ENCODE measurements around the gene KCNK5. TPM values are rescaled to one million over a fixed set of nuclear protein-coding genes. Genes with fewer than 3 reads are reported as not detected.

Gene KCNK5
- total RNA-seq, 2 experiments from 2014 or later: 0.30 to 0.47 TPM

GRCh38 chr6:39189131-39189530 lies 40.1 kb downstream of the KCNK5 start:
- H3K27ac Mint-ChIP-seq: no peak overlapping the region

GRCh38 chr6:39188571-39188970 lies 40.7 kb downstream of the KCNK5 start:
- intact Hi-C loops (cut with DNase I, micrococcal nuclease): no loop called here
- no peak for TF ChIP-seq CTCF (IDR thresholded peaks at IDR 0.05)
- H3K27me3 Mint-ChIP-seq: no peaks in the 10 kb centered on the region

More at GRCh38 chr6:39189131-39189530, 40.1 kb downstream of the KCNK5 start:
- DNase-seq: no peak
- Histone ChIP-seq H3K4me3 (ENCODE audit: low read length) (no peak overlapping the region), H3K4me1 (ENCODE audit: insufficient read depth, low read length) (peaks cover 7% of the 10 kb centered on the region), H3K27ac (ENCODE audit: low read depth in 1 of 2, low read length in 2 of 2) (no peak overlapping the region), H3K36me3 (ENCODE audit: insufficient read depth, low read length) (no peaks in the 10 kb centered on the region), H3K27me3 (ENCODE audit: control insufficient read depth in 1 of 2, insufficient read depth in 2 of 2, low read length in 2 of 2) (no peaks in the 10 kb centered on the region), H3K9me3 (ENCODE audit: control insufficient read depth in 1 of 2, insufficient read depth in 1 of 2, low read length in 2 of 2) (no peaks in the 10 kb centered on the region)
- intact Hi-C loops (cut with DNase I, micrococcal nuclease): no loop called here
- ChIA-PET CTCF (no interaction called here), POLR2A (no interaction called here)
- no peaks in the 10 kb centered on the region for H3K27me3 Mint-ChIP-seq
- no peaks in the 10 kb centered on the region for H3K36me3 Mint-ChIP-seq (ENCODE audit: low read depth)
- no peak overlapping the region for H3K4me3 Mint-ChIP-seq
- no peak for TF ChIP-seq CTCF (IDR thresholded peaks at IDR 0.05)
- no peaks in the 10 kb centered on the region for H3K9me3 Mint-ChIP-seq
- no peak for ATAC-seq (ENCODE audit: poor library complexity)
- H3K4me1 Mint-ChIP-seq (ENCODE audit: low read depth): peaks cover 6% of the 10 kb centered on the region

GRCh38 chr6:39188098-39188450 lies 41.2 kb downstream of the KCNK5 start:
- Mint-ChIP-seq H3K27me3 (no peaks in the 10 kb centered on the region), H3K9me3 (no peaks in the 10 kb centered on the region), H3K36me3 (ENCODE audit: low read depth) (no peaks in the 10 kb centered on the region), H3K4me1 (ENCODE audit: low read depth) (peaks cover 6% of the 10 kb centered on the region), H3K27ac (no peak overlapping the region), H3K4me3 (no peak overlapping the region)
- DNase-seq (no peak), ATAC-seq (ENCODE audit: poor library complexity) (no peak)
- intact Hi-C loops (cut with DNase I, micrococcal nuclease): no loop called here
- Histone ChIP-seq H3K36me3 (ENCODE audit: insufficient read depth, low read length) (no peaks in the 10 kb centered on the region), H3K27me3 (ENCODE audit: control insufficient read depth in 1 of 2, insufficient read depth in 2 of 2, low read length in 2 of 2) (no peaks in the 10 kb centered on the region), H3K9me3 (ENCODE audit: control insufficient read depth in 1 of 2, insufficient read depth in 1 of 2, low read length in 2 of 2) (no peaks in the 10 kb centered on the region), H3K27ac (ENCODE audit: low read depth in 1 of 2, low read length in 2 of 2) (no peak overlapping the region), H3K4me3 (ENCODE audit: low read length) (no peak overlapping the region), H3K4me1 (ENCODE audit: insufficient read depth, low read length) (peaks cover 7% of the 10 kb centered on the region)
- ChIA-PET POLR2A (no interaction called here), CTCF (no interaction called here)
- no peak for TF ChIP-seq CTCF (IDR thresholded peaks at IDR 0.05)

More at GRCh38 chr6:39188571-39188970, 40.7 kb downstream of the KCNK5 start:
- Histone ChIP-seq H3K9me3 (ENCODE audit: control insufficient read depth in 1 of 2, insufficient read depth in 1 of 2, low read length in 2 of 2) (no peaks in the 10 kb centered on the region), H3K4me1 (ENCODE audit: insufficient read depth, low read length) (peaks cover 7% of the 10 kb centered on the region), H3K36me3 (ENCODE audit: insufficient read depth, low read length) (no peaks in the 10 kb centered on the region), H3K27me3 (ENCODE audit: control insufficient read depth in 1 of 2, insufficient read depth in 2 of 2, low read length in 2 of 2) (no peaks in the 10 kb centered on the region), H3K4me3 (ENCODE audit: low read length) (no peak overlapping the region), H3K27ac (ENCODE audit: low read depth in 1 of 2, low read length in 2 of 2) (no peak overlapping the region)
- DNase-seq (no peak), ATAC-seq (ENCODE audit: poor library complexity) (no peak)
- ChIA-PET CTCF (no interaction called here), POLR2A (no interaction called here)
- Mint-ChIP-seq H3K9me3 (no peaks in the 10 kb centered on the region), H3K27ac (no peak overlapping the region), H3K4me3 (no peak overlapping the region), H3K36me3 (ENCODE audit: low read depth) (no peaks in the 10 kb centered on the region), H3K4me1 (ENCODE audit: low read depth) (peaks cover 6% of the 10 kb centered on the region)

All from CD4-positive, alpha-beta T cell (primary cell).